GM19397 (cell line): ENCODE data around the gene ZMYM5.
"Not testable (repeated sequence)": the region's sequence is repeated elsewhere in the genome, so short reads cannot be mapped to it uniquely, and the experiment has no call there.

Experiments
- ATAC-seq: cut with Tn5 transposase; IDR thresholded peaks from one replicate; pipeline ENCODE4 v1.9.1; 2021; ENCODE audit warnings: mild to moderate bottlenecking, moderate library complexity; ENCODE audit not compliant: unreplicated experiment

ZMYM5 gene

GRCh38 chr13:19822673-19823072, 40.8 kb downstream of the ZMYM5 start:
- no peak for ATAC-seq

- ATAC-seq = no peak
Measured at GRCh38 chr13:19818223-19818842, 45.1 kb downstream of the ZMYM5 start.

- no peak for ATAC-seq
Measured at GRCh38 chr13:19817510-19818158, 45.8 kb downstream of the ZMYM5 start.

GRCh38 chr13:19817106-19817505, 46.3 kb downstream of the ZMYM5 start:
- no peak for ATAC-seq

GRCh38 chr13:19815842-19816241, 47.6 kb downstream of the ZMYM5 start:
- not testable (repeated sequence) for ATAC-seq

- no peak for ATAC-seq
Measured at GRCh38 chr13:19810996-19811881, 52.2 kb downstream of the ZMYM5 start.

GRCh38 chr13:19810151-19810550, 53.3 kb downstream of the ZMYM5 start:
- ATAC-seq = no peak

GRCh38 chr13:19805765-19806164, 57.7 kb downstream of the ZMYM5 start:
- ATAC-seq = no peak

GRCh38 chr13:19795956-19796355, 67.5 kb downstream of the ZMYM5 start:
- no peak for ATAC-seq

- no peak for ATAC-seq
Measured at GRCh38 chr13:19794631-19795030, 68.8 kb downstream of the ZMYM5 start.

- ATAC-seq = no peak
Measured at GRCh38 chr13:19791953-19792537, 71.4 kb downstream of the ZMYM5 start.

- peak; percentile 89 for ATAC-seq
Measured at GRCh38 chr13:19782727-19783682, 80.4 kb downstream of the ZMYM5 start, which contains the start of gene PSPC1. Gene PSPC1, minus strand, starts transcription at chr13:19782945. Its CDS starts 188 bp downstream, at chr13:19782757.

GRCh38 chr13:19782049-19782726, 81.3 kb downstream of the ZMYM5 start:
- peak; percentile 49 for ATAC-seq

- no peak for ATAC-seq
Measured at GRCh38 chr13:19781526-19781925, 81.9 kb downstream of the ZMYM5 start.

GRCh38 chr13:19780753-19781418, 82.6 kb downstream of the ZMYM5 start:
- not testable (repeated sequence) for ATAC-seq
